Esophagus squamous epithelium (tissue), 5 donors: ENCODE results near the gene KLF6. TPM values are rescaled to one million over a fixed set of nuclear protein-coding genes. Genes with fewer than 3 reads are reported as not detected.
A peak's percentile ranks its signal among the peaks of the same experiment; 100 is the strongest.

Experiments used
- DNase-seq: peaks from one replicate; lab custom pipeline; 2025; lab: John Stamatoyannopoulos, UW
- H3K27ac ChIP-seq, 4 donors: fragments of 200-600 bp; sonication (generic); one replicate each; pipeline ENCODE4 v1.5.1; 2016 to 2019; ENCODE audit warnings: mild to moderate bottlenecking in 1 of 4
- H3K27me3 ChIP-seq, 4 donors: fragments of 200-600 bp; sonication (generic); 1 replicate in 3 of 4; 2 replicates in 1 of 4; pipeline versions ENCODE4 v1.5.1 to v1.6.0; 2017 to 2021; ENCODE audit warnings: antibody characterized with exemption in 1 of 4
- H3K36me3 ChIP-seq, 3 donors: fragments of 200-600 bp; sonication (generic); one replicate each; pipeline ENCODE4 v1.5.1; 2016 to 2019
- H3K4me1 ChIP-seq, 3 donors: fragments of 200-600 bp; sonication (generic); one replicate each; pipeline ENCODE4 v1.5.1; 2017 to 2019
- H3K4me3 ChIP-seq, 4 donors: fragments of 200-600 bp; sonication (generic); 1 replicate in 3 of 4; 2 replicates in 1 of 4; pipeline ENCODE4 v1.5.1; 2016 to 2019; ENCODE audit warnings: mild to moderate bottlenecking in 2 of 4, moderate library complexity in 1 of 4
- H3K9me3 ChIP-seq, 3 donors: fragments of 200-600 bp; sonication (generic); one replicate each; pipeline ENCODE4 v1.5.1; 2016 to 2019
- POLR2A ChIP-seq, 4 donors: fragments of 450-650 bp; IDR thresholded peaks; one replicate each; pipeline ENCODE4 v1.6.1; 2017; ENCODE audit warnings: antibody characterized with exemption in 4 of 4, mild to moderate bottlenecking in 4 of 4, moderate library complexity in 3 of 4
- WGBS, 2 donors: methylation state at CpG; one replicate each; pipeline ENCODE4 v1.1.5; 2018; 5-methylcytosine and 5-hydroxymethylcytosine counted together
- intact Hi-C: fragments of 100-400 bp; cut with DNase I; formaldehyde crosslinking; loops from one replicate; pipeline ENCODE4 v1.15.0; 2022
- total RNA-seq, 4 donors: library from RNA; depleted of rRNA; stranded (reverse); fragments of >200 nt; gene quantifications; one replicate each; pipeline ENCODE4 v1.1.0, GENCODE V29; 2016
- TF ChIP-seq, protein P1 (sequence below), 6 experiments: fragments of 450-650 bp in 4 of 6; fragments of 200-600 bp in 2 of 6; sonication (generic) in 2 of 6; IDR thresholded peaks; one replicate each; pipeline ENCODE4 v1.5.1; 2016 to 2019; ENCODE audit warnings: antibody characterized with exemption in 6 of 6, mild to moderate bottlenecking in 4 of 6, moderate library complexity in 4 of 6
- donor health status: DM: yes; HTN: yes; CAD: no.

The KLF6 gene
- total RNA-seq, 4 donors from 2014 or later, result 39.6 to 91.2 (median 74.2) TPM

GRCh38 chr10:3787816-3788215 lies 2.8 kb upstream of the KLF6 start:
- Histone ChIP-seq H3K4me1 (peaks cover 0 to 12% (median 0%) of the 10 kb centered on the region in 3 donors), H3K27ac (peak overlapping the region in 1 of 4 donors; percentile 100), H3K4me3 (no peak overlapping the region), H3K36me3 (no peaks in the 10 kb centered on the region), H3K9me3 (no peaks in the 10 kb centered on the region), H3K27me3 (no peaks in the 10 kb centered on the region)
- DNase-seq, result no peak
- TF ChIP-seq POLR2A (IDR thresholded peaks at IDR 0.05), result no peak
- TF ChIP-seq, protein P1, sequence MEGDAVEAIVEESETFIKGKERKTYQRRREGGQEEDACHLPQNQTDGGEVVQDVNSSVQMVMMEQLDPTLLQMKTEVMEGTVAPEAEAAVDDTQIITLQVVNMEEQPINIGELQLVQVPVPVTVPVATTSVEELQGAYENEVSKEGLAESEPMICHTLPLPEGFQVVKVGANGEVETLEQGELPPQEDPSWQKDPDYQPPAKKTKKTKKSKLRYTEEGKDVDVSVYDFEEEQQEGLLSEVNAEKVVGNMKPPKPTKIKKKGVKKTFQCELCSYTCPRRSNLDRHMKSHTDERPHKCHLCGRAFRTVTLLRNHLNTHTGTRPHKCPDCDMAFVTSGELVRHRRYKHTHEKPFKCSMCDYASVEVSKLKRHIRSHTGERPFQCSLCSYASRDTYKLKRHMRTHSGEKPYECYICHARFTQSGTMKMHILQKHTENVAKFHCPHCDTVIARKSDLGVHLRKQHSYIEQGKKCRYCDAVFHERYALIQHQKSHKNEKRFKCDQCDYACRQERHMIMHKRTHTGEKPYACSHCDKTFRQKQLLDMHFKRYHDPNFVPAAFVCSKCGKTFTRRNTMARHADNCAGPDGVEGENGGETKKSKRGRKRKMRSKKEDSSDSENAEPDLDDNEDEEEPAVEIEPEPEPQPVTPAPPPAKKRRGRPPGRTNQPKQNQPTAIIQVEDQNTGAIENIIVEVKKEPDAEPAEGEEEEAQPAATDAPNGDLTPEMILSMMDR (IDR thresholded peaks at IDR 0.05), result no peak
- WGBS, 2 donors, result 82 to 94% methylated on average over 9 of the region's 9 CpGs
- intact Hi-C loops, result loop anchor here (10.0 kb wide), 1 partner anchor 323 kb away; no protein-coding TSS in a partner anchor

DNA sequence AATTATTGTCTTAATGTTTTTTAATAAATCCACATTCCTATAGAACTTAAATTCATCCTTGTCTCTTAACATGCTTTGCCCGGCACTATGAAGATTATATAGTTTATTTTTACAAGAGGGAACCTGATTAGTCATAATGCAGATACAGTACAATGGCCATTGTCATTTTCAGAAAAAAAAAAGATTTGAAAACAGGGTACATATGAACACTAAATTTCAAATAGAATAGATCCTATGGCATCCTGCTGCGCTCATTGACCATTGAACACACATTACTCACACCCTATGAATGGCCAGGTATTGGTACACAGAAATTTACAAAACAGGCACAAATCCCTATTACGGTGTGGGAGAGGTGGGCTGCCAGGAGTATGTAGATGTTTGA lies 2.0 kb upstream of the KLF6 start:
- intact Hi-C loops, result loop anchor here (10.0 kb wide), 1 partner anchor 322 kb away; no protein-coding TSS in a partner anchor
- TF ChIP-seq, protein P1 (IDR thresholded peaks at IDR 0.05), result no peak
- no peak for TF ChIP-seq POLR2A (IDR thresholded peaks at IDR 0.05)
- DNase-seq, result no peak
- Histone ChIP-seq H3K27ac (peak overlapping the region; percentile 99 to 100 (median 100)), H3K36me3 (peaks cover 0 to 1% (median 0%) of the 10 kb centered on the region in 3 donors), H3K4me3 (no peak overlapping the region), H3K9me3 (no peaks in the 10 kb centered on the region), H3K27me3 (no peaks in the 10 kb centered on the region), H3K4me1 (peaks cover 0 to 14% (median 0%) of the 10 kb centered on the region in 3 donors)
- WGBS, 2 donors, result 76 to 89% methylated on average over 3 of the region's 3 CpGs

DNA sequence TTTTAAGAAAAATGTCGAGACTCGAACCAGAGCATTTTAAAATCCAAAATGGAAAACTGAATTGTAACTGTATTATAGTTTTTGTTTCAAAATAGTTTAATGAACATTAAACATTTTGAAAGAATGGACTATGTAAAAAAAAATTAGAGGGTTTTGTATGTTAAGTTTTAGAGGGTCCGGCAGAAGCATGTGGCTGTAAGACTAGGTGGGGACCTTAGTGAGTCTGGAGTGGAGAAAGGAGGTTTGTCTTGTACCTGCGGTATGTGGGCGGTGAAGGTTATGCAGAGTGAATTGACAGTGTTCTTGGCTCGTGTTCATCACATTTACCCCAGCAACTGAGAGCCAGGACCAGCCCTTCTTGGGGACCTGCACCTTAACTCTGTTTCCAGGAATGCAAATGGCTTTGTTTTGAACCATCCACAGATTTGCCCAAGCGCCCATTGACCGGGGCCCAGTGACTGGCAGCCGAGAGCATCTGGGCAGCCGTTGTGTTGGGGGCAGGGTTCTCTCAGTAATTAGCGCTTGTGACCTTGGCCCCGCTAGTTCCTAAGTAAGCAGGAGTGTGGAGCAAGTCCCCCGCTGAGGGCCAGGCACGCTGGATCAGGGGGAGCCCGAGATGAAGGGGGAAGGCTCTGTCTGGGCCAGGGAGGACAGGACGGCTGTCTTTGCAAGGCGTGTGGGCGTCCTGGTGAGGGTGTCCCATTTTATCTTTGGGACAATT lies 1.4 kb upstream of the KLF6 start:
- no peaks in the 10 kb centered on the region for H3K27me3 ChIP-seq
- TF ChIP-seq, protein P1 (IDR thresholded peaks at IDR 0.05), result no peak
- peak in 1 of 4 donors; percentile 18 for TF ChIP-seq POLR2A (IDR thresholded peaks at IDR 0.05)

GRCh38 chr10:3785851-3786271 lies 852 bp upstream of the KLF6 start:
- DNase-seq, result no peak
- Histone ChIP-seq H3K27ac (peak overlapping the region; percentile 99 to 100 (median 100)), H3K9me3 (no peaks in the 10 kb centered on the region), H3K4me3 (peak overlapping the region; percentile 70 to 99 (median 76)), H3K4me1 (peaks cover 8 to 26% (median 10%) of the 10 kb centered on the region in 3 donors), H3K27me3 (no peaks in the 10 kb centered on the region), H3K36me3 (peaks cover 8 to 13% (median 8%) of the 10 kb centered on the region in 3 donors)
- TF ChIP-seq, protein P1 (IDR thresholded peaks at IDR 0.05), result no peak
- TF ChIP-seq POLR2A (IDR thresholded peaks at IDR 0.05), result no peak
- intact Hi-C loops, result loop anchor here (10.0 kb wide), 1 partner anchor 321 kb away; no protein-coding TSS in a partner anchor
- WGBS, 2 donors, result 0% methylated on average over 9 to 17 of the region's 18 CpGs

More for the DNA sequence above, 1.4 kb upstream of the KLF6 start:
- no peak for DNase-seq
- Histone ChIP-seq H3K27ac (peak overlapping the region; percentile 99 to 100 (median 100)), H3K4me3 (peak overlapping the region; percentile 70 to 99 (median 76)), H3K9me3 (no peaks in the 10 kb centered on the region), H3K4me1 (peaks cover 2 to 20% (median 4%) of the 10 kb centered on the region in 3 donors), H3K36me3 (peaks cover 2 to 7% (median 2%) of the 10 kb centered on the region in 3 donors)
- intact Hi-C loops, result loop anchor here (10.0 kb wide), 1 partner anchor 322 kb away; no protein-coding TSS in a partner anchor
- WGBS, 2 donors, result 79 to 84% methylated on average over 14 to 18 of the region's 18 CpGs
